HEK293 (cell line): ENCODE results near the gene SPEM1.

Experiments used
- KLF1 ChIP-seq: fragments of 450-650 bp; formaldehyde crosslinking; IDR thresholded peaks from 2 replicates; pipeline ENCODE4 v1.5.1; 2016; ENCODE audit warnings: missing biosample characterization, missing genetic modification characterization
- MEIS1 ChIP-seq: sonication (generic); formaldehyde crosslinking; IDR thresholded peaks from 2 replicates; pipeline ENCODE4 v1.8.1; 2022; ENCODE audit warnings: missing genetic modification reagents, mild to moderate bottlenecking, borderline replicate concordance
- TCF7L2 ChIP-seq: IDR thresholded peaks from 2 replicates; pipeline ENCODE4 v1.6.1; 2011; ENCODE audit warnings: low read depth, mild to moderate bottlenecking, inconsistent platforms, low read length, moderate library complexity, borderline replicate concordance
- ZIC2 ChIP-seq: fragments of 450-650 bp; formaldehyde crosslinking; IDR thresholded peaks from 2 replicates; pipeline ENCODE4 v1.5.1; 2016; ENCODE audit warnings: missing biosample characterization, missing genetic modification characterization
- ZNF10 ChIP-seq: fragments of 450-650 bp; formaldehyde crosslinking; IDR thresholded peaks from 2 replicates; pipeline ENCODE4 v1.5.1; 2017; ENCODE audit warnings: missing biosample characterization, missing genetic modification characterization
- ZNF140 ChIP-seq: fragments of 450-650 bp; formaldehyde crosslinking; IDR thresholded peaks from 2 replicates; pipeline ENCODE4 v1.5.1; 2016; ENCODE audit warnings: missing biosample characterization, missing genetic modification characterization
- ZNF221 ChIP-seq: fragments of 450-650 bp; formaldehyde crosslinking; IDR thresholded peaks from 2 replicates; pipeline ENCODE4 v1.5.1; 2017; ENCODE audit warnings: missing biosample characterization, missing genetic modification characterization, borderline replicate concordance
- ZNF266 ChIP-seq: fragments of 450-650 bp; formaldehyde crosslinking; IDR thresholded peaks from 2 replicates; pipeline ENCODE4 v1.5.1; 2016; ENCODE audit warnings: missing biosample characterization, missing genetic modification characterization, low read depth
- ZNF302 ChIP-seq: fragments of 450-650 bp; formaldehyde crosslinking; IDR thresholded peaks from 2 replicates; pipeline ENCODE4 v1.5.1; 2016; ENCODE audit warnings: missing biosample characterization, missing genetic modification characterization, low read depth
- ZNF354C ChIP-seq: fragments of 450-650 bp; formaldehyde crosslinking; IDR thresholded peaks from 2 replicates; pipeline ENCODE4 v1.5.1; 2016; ENCODE audit warnings: missing biosample characterization, missing genetic modification characterization, low read depth, borderline replicate concordance
- ZNF37A ChIP-seq: fragments of 450-650 bp; IDR thresholded peaks from 2 replicates; pipeline ENCODE4 v1.5.1; 2018; ENCODE audit warnings: missing biosample characterization, missing genetic modification characterization
- ZNF423 ChIP-seq: fragments of 450-650 bp; formaldehyde crosslinking; IDR thresholded peaks from 2 replicates; pipeline ENCODE4 v1.5.1; 2016; ENCODE audit warnings: missing biosample characterization, missing genetic modification characterization
- ZNF426 ChIP-seq: fragments of 450-650 bp; formaldehyde crosslinking; IDR thresholded peaks from 2 replicates; pipeline ENCODE4 v1.5.1; 2017; ENCODE audit warnings: missing biosample characterization, missing genetic modification characterization, mild to moderate bottlenecking, inconsistent platforms, moderate library complexity
- ZNF549 ChIP-seq: fragments of 450-650 bp; IDR thresholded peaks from 2 replicates; pipeline ENCODE4 v1.5.1; 2018; ENCODE audit warnings: missing biosample characterization, missing genetic modification characterization, mild to moderate bottlenecking, inconsistent platforms, moderate library complexity
- ZNF670 ChIP-seq: fragments of 450-650 bp; formaldehyde crosslinking; IDR thresholded peaks from 2 replicates; pipeline ENCODE4 v1.5.1; 2016; ENCODE audit warnings: missing biosample characterization, missing genetic modification characterization, low read depth
- ZNF76 ChIP-seq: fragments of 450-650 bp; formaldehyde crosslinking; IDR thresholded peaks from 2 replicates; pipeline ENCODE4; 2016; ENCODE audit warnings: low read depth, missing biosample characterization, missing genetic modification characterization, borderline replicate concordance
- ZNF785 ChIP-seq: fragments of 450-650 bp; formaldehyde crosslinking; IDR thresholded peaks from 2 replicates; pipeline ENCODE4 v1.5.1; 2016; ENCODE audit warnings: missing biosample characterization, missing genetic modification characterization
- ZNF843 ChIP-seq: fragments of 450-650 bp; formaldehyde crosslinking; IDR thresholded peaks from 2 replicates; pipeline ENCODE4 v1.5.1; 2016; ENCODE audit warnings: missing biosample characterization, missing genetic modification characterization
- TF ChIP-seq, protein P1 (sequence below): fragments of 450-650 bp; formaldehyde crosslinking; IDR thresholded peaks from 2 replicates; pipeline ENCODE4 v1.5.1; 2016; ENCODE audit warnings: missing biosample characterization, missing genetic modification characterization
- TF ChIP-seq, protein P2 (sequence below): fragments of 450-650 bp; formaldehyde crosslinking; optimal IDR thresholded peaks from 2 replicates; pipeline ENCODE3; 2016; ENCODE audit warnings: missing biosample characterization, mild to moderate bottlenecking, missing genetic modification characterization
- TF ChIP-seq, protein P3 (sequence below): fragments of 450-650 bp; formaldehyde crosslinking; IDR thresholded peaks from 2 replicates; pipeline ENCODE4 v1.5.1; 2016; ENCODE audit warnings: missing biosample characterization, missing genetic modification characterization
- TF ChIP-seq, protein P4 (sequence below): IDR thresholded peaks from 2 replicates; pipeline ENCODE4 v1.6.1; 2011; ENCODE audit warnings: mild to moderate bottlenecking, low read depth, low read length, borderline replicate concordance
- TF ChIP-seq, protein P5 (sequence below): fragments of 450-650 bp; formaldehyde crosslinking; IDR thresholded peaks from 2 replicates; pipeline ENCODE4 v1.5.1; 2016; ENCODE audit warnings: missing biosample characterization, missing genetic modification characterization
- TF ChIP-seq, protein P6 (sequence below): fragments of 450-650 bp; formaldehyde crosslinking; IDR thresholded peaks from 2 replicates; pipeline ENCODE4 v1.5.1; 2016; ENCODE audit warnings: missing biosample characterization, missing genetic modification characterization, borderline replicate concordance
- TF ChIP-seq, protein P7 (sequence below): fragments of 450-650 bp; formaldehyde crosslinking; IDR thresholded peaks from 2 replicates; pipeline ENCODE4 v1.5.1; 2017; ENCODE audit warnings: missing biosample characterization, missing genetic modification characterization
- TF ChIP-seq, protein P8 (sequence below): fragments of 450-650 bp; formaldehyde crosslinking; IDR thresholded peaks from 2 replicates; pipeline ENCODE4 v1.5.1; 2016; ENCODE audit warnings: missing biosample characterization, missing genetic modification characterization

Gene SPEM1

DNA sequence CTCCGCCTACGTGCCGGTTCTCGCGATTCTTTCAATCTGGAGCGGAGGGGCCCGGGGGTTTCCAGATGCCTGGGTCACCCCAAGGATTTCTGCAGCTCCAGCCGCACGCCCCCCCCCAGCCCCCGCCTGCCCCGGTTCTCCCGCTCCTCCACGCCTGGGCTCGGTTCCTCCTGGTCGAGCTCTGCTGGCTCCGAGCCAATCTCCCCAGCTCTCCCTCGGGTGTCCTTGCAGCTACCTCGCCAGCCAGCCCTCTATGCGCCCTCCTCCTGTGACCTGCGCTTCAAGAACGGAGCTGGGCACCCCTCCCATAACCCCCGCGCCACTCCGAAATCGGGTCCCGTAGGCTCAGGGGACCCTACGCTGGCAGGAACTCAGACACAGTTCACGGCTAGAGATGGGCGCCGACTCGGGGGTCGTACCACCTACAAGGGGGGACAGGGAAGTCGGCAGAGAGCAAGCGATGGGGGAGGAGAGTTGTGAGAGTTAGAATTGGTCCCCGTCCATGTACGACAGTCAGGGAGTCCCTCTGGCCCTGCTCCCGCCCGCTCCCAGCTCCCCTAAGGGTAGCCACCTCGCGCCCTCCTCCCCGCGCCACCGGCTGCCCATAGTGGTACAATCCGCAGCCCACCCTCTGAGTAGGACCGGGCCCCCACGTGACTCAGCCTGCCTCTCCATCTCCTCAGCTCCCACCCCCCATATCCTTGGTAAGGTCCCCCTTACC lies 20.1 kb downstream of the SPEM1 start (continued):
- TF ChIP-seq, protein P1, sequence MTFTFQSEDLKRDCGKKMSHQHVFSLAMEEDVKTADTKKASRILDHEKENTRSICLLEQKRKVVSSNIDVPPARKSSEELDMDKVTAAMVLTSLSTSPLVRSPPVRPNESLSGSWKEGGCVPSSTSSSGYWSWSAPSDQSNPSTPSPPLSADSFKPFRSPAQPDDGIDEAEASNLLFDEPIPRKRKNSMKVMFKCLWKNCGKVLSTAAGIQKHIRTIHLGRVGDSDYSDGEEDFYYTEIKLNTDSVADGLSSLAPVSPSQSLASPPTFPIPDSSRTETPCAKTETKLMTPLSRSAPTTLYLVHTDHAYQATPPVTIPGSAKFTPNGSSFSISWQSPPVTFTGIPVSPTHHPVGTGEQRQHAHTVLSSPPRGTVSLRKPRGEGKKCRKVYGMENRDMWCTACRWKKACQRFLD: no peak
- TF ChIP-seq, protein P2, sequence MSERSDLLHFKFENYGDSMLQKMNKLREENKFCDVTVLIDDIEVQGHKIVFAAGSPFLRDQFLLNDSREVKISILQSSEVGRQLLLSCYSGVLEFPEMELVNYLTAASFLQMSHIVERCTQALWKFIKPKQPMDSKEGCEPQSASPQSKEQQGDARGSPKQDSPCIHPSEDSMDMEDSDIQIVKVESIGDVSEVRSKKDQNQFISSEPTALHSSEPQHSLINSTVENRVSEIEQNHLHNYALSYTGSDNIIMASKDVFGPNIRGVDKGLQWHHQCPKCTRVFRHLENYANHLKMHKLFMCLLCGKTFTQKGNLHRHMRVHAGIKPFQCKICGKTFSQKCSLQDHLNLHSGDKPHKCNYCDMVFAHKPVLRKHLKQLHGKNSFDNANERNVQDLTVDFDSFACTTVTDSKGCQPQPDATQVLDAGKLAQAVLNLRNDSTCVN (tag by site-specific recombination): peak; percentile 51
- TF ChIP-seq KLF1 (peak; percentile 26; the same call in 1 of the 2 replicates), ZNF423 (tag by site-specific recombination) (peak; percentile 94), ZIC2 (peak; percentile 70), ZNF140 (tag by site-specific recombination) (no peak), ZNF10 (tag by site-specific recombination) (no peak), ZNF354C (tag by site-specific recombination) (no peak), ZNF670 (tag by site-specific recombination) (no peak), TCF7L2 (no peak), ZNF76 (tag by site-specific recombination) (peak; percentile 81), MEIS1 (CRISPR knock-in tag) (no peak), ZNF266 (tag by site-specific recombination) (no peak; the same call in 1 of the 2 replicates), ZNF549 (tag by site-specific recombination) (no peak), ZNF843 (tag by site-specific recombination) (no peak), ZNF426 (tag by site-specific recombination) (no peak), ZNF302 (tag by site-specific recombination) (no peak), ZNF785 (tag by site-specific recombination) (no peak; the same call in 1 of the 2 replicates), ZNF221 (tag by site-specific recombination) (no peak), ZNF37A (tag by site-specific recombination) (no peak)
- TF ChIP-seq, protein P3, sequence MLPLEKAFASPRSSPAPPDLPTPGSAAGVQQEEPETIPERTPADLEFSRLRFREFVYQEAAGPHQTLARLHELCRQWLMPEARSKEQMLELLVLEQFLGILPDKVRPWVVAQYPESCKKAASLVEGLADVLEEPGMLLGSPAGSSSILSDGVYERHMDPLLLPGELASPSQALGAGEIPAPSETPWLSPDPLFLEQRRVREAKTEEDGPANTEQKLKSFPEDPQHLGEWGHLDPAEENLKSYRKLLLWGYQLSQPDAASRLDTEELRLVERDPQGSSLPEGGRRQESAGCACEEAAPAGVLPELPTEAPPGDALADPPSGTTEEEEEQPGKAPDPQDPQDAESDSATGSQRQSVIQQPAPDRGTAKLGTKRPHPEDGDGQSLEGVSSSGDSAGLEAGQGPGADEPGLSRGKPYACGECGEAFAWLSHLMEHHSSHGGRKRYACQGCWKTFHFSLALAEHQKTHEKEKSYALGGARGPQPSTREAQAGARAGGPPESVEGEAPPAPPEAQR (tag by site-specific recombination): no peak
- TF ChIP-seq, protein P4, sequence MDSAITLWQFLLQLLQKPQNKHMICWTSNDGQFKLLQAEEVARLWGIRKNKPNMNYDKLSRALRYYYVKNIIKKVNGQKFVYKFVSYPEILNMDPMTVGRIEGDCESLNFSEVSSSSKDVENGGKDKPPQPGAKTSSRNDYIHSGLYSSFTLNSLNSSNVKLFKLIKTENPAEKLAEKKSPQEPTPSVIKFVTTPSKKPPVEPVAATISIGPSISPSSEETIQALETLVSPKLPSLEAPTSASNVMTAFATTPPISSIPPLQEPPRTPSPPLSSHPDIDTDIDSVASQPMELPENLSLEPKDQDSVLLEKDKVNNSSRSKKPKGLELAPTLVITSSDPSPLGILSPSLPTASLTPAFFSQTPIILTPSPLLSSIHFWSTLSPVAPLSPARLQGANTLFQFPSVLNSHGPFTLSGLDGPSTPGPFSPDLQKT: no peak
- TF ChIP-seq, protein P5, sequence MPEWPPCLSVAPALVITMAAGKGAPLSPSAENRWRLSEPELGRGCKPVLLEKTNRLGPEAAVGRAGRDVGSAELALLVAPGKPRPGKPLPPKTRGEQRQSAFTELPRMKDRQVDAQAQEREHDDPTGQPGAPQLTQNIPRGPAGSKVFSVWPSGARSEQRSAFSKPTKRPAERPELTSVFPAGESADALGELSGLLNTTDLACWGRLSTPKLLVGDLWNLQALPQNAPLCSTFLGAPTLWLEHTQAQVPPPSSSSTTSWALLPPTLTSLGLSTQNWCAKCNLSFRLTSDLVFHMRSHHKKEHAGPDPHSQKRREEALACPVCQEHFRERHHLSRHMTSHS (tag by site-specific recombination): no peak
- TF ChIP-seq, protein P6, sequence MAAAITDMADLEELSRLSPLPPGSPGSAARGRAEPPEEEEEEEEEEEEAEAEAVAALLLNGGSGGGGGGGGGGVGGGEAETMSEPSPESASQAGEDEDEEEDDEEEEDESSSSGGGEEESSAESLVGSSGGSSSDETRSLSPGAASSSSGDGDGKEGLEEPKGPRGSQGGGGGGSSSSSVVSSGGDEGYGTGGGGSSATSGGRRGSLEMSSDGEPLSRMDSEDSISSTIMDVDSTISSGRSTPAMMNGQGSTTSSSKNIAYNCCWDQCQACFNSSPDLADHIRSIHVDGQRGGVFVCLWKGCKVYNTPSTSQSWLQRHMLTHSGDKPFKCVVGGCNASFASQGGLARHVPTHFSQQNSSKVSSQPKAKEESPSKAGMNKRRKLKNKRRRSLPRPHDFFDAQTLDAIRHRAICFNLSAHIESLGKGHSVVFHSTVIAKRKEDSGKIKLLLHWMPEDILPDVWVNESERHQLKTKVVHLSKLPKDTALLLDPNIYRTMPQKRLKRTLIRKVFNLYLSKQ: 0 out of 2 replicates have a peak, but pooled peaks have one; percentile 57
- TF ChIP-seq, protein P7, sequence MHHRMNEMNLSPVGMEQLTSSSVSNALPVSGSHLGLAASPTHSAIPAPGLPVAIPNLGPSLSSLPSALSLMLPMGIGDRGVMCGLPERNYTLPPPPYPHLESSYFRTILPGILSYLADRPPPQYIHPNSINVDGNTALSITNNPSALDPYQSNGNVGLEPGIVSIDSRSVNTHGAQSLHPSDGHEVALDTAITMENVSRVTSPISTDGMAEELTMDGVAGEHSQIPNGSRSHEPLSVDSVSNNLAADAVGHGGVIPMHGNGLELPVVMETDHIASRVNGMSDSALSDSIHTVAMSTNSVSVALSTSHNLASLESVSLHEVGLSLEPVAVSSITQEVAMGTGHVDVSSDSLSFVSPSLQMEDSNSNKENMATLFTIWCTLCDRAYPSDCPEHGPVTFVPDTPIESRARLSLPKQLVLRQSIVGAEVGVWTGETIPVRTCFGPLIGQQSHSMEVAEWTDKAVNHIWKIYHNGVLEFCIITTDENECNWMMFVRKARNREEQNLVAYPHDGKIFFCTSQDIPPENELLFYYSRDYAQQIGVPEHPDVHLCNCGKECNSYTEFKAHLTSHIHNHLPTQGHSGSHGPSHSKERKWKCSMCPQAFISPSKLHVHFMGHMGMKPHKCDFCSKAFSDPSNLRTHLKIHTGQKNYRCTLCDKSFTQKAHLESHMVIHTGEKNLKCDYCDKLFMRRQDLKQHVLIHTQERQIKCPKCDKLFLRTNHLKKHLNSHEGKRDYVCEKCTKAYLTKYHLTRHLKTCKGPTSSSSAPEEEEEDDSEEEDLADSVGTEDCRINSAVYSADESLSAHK: no peak
- TF ChIP-seq, protein P8, sequence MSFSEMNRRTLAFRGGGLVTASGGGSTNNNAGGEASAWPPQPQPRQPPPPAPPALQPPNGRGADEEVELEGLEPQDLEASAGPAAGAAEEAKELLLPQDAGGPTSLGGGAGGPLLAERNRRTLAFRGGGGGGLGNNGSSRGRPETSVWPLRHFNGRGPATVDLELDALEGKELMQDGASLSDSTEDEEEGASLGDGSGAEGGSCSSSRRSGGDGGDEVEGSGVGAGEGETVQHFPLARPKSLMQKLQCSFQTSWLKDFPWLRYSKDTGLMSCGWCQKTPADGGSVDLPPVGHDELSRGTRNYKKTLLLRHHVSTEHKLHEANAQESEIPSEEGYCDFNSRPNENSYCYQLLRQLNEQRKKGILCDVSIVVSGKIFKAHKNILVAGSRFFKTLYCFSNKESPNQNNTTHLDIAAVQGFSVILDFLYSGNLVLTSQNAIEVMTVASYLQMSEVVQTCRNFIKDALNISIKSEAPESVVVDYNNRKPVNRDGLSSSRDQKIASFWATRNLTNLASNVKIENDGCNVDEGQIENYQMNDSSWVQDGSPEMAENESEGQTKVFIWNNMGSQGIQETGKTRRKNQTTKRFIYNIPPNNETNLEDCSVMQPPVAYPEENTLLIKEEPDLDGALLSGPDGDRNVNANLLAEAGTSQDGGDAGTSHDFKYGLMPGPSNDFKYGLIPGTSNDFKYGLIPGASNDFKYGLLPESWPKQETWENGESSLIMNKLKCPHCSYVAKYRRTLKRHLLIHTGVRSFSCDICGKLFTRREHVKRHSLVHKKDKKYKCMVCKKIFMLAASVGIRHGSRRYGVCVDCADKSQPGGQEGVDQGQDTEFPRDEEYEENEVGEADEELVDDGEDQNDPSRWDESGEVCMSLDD: peak; percentile 51; the same call in 1 of the 2 replicates
